Neural progenitor cell (in vitro differentiated cells): Measurements from ENCODE around the gene EPB41L3. TPM values are rescaled to one million over a fixed set of nuclear protein-coding genes. Genes with fewer than 3 reads are reported as not detected.

Experiments
- DNase-seq: peaks from one replicate; pipeline ENCODE4 v3.0.0-alpha.2; 2016; ENCODE audit warnings: low spot score
- H2AFZ ChIP-seq: fragments of 200-600 bp; sonication (generic); replicated peaks from 2 replicates; pipeline ENCODE4 v1.6.1; 2016; ENCODE audit warnings: antibody characterized with exemption
- H3F3A ChIP-seq: fragments of 200-600 bp; sonication (generic); 2 replicates; pipeline ENCODE4 v1.6.1; 2016; ENCODE audit warnings: antibody characterized with exemption, low read depth
- H3K27ac ChIP-seq: fragments of 200-600 bp; sonication (generic); 2 replicates; pipeline ENCODE4 v1.5.1; 2016; ENCODE audit warnings: mild to moderate bottlenecking
- H3K27me3 ChIP-seq: fragments of 200-600 bp; sonication (generic); 2 replicates; pipeline ENCODE4 v1.6.1; 2016; ENCODE audit warnings: mild to moderate bottlenecking, moderate library complexity
- H3K36me3 ChIP-seq: fragments of 200-600 bp; sonication (generic); 2 replicates; pipeline ENCODE4 v1.5.1; 2016
- H3K4me1 ChIP-seq: fragments of 200-600 bp; sonication (generic); 2 replicates; pipeline ENCODE4 v1.6.1; 2016; ENCODE audit warnings: mixed run types
- H3K4me2 ChIP-seq: fragments of 200-600 bp; sonication (generic); 2 replicates; pipeline ENCODE4 v1.6.1; 2016
- H3K4me3 ChIP-seq: fragments of 200-600 bp; sonication (generic); 2 replicates; pipeline ENCODE4 v1.5.1; 2016
- H3K79me2 ChIP-seq: fragments of 200-600 bp; sonication (generic); 2 replicates; pipeline ENCODE4 v1.6.1; 2016; ENCODE audit warnings: low read depth
- H3K9ac ChIP-seq: fragments of 200-600 bp; sonication (generic); 2 replicates; pipeline ENCODE4 v1.6.1; 2016
- H3K9me3 ChIP-seq: fragments of 200-600 bp; sonication (generic); 2 replicates; pipeline ENCODE4 v1.5.1; 2016; ENCODE audit warnings: low read depth
- H4K20me1 ChIP-seq: fragments of 200-600 bp; sonication (generic); 2 replicates; pipeline ENCODE4 v1.6.1; 2016; ENCODE audit warnings: low read depth
- H3K27ac Mint-ChIP-seq: 3 replicates; pipeline ENCODE4 v1.8.0; 2021; ENCODE audit warnings: mixed read lengths
- H3K27me3 Mint-ChIP-seq: 2 replicates; pipeline ENCODE4 v1.8.0; 2022; ENCODE audit warnings: low read depth, mild to moderate bottlenecking, inconsistent platforms, moderate library complexity, mixed read lengths; ENCODE audit not compliant: insufficient read depth
- H3K36me3 Mint-ChIP-seq: 3 replicates; pipeline ENCODE4 v1.8.0; 2021; ENCODE audit warnings: mixed read lengths
- H3K4me1 Mint-ChIP-seq: 3 replicates; pipeline ENCODE4 v1.8.0; 2021; ENCODE audit warnings: mixed read lengths
- H3K4me3 Mint-ChIP-seq: 3 replicates; pipeline ENCODE4 v1.8.0; 2021; ENCODE audit warnings: mild to moderate bottlenecking, moderate library complexity, mixed read lengths
- H3K9me3 Mint-ChIP-seq: 3 replicates; pipeline ENCODE4 v1.8.0; 2020; ENCODE audit warnings: mixed read lengths
- EZH2 ChIP-seq: fragments of 200-600 bp; sonication (generic); IDR thresholded peaks from 2 replicates; pipeline ENCODE4 v1.6.1; 2017; ENCODE audit warnings: antibody characterized with exemption, mild to moderate bottlenecking, moderate library complexity
- EZH2phosphoT487 ChIP-seq: fragments of 200-600 bp; sonication (generic); IDR thresholded peaks from 2 replicates; pipeline ENCODE4 v1.6.1; 2017; ENCODE audit warnings: antibody characterized with exemption
- total RNA-seq: library from RNA; depleted of rRNA; stranded (reverse); fragments of >200 nt; gene quantifications from 2 replicates; pipeline ENCODE4 v1.2.3, GENCODE V29; 2015; ENCODE audit warnings: low replicate concordance
- TF ChIP-seq, protein P1 (sequence below): fragments of 200-600 bp; sonication (generic); IDR thresholded peaks from 2 replicates; pipeline ENCODE4 v1.5.1; 2017; ENCODE audit warnings: antibody characterized with exemption, mild to moderate bottlenecking

EPB41L3 gene
- total RNA-seq, 1 donor from 2014 or later = 8.6 TPM

DNA sequence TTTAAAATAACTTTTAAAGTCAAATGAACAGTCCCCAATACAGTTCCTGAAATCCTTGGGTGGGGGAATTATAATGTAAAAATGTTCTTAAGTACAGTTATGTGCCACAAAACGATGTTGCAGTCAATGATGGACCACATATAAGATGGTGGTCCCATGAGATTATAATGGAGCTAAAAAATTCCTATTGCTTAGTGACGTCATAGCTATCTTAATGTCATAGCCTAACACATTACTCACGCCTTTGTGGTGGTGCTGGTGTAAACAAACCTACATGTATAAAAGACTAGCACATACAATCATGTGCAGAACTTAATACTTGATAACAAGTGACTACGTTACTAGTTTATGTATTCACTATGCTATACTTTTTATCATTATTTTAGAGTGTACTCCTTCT lies 109.4 kb downstream of the EPB41L3 start:
- no peaks in the 10 kb centered on the region for H3K36me3 Mint-ChIP-seq
- Histone ChIP-seq H3K9ac (no peak overlapping the region), H3K27me3 (no peaks in the 10 kb centered on the region), H3K36me3 (no peaks in the 10 kb centered on the region), H3K9me3 (no peaks in the 10 kb centered on the region), H2AFZ (no peak overlapping the region), H3K4me2 (no peak overlapping the region), H3K4me3 (no peak overlapping the region), H3K4me1 (no peaks in the 10 kb centered on the region), H3K27ac (no peak overlapping the region), H3F3A (no peaks in the 10 kb centered on the region), H3K79me2 (no peaks in the 10 kb centered on the region), H4K20me1 (no peaks in the 10 kb centered on the region)
- peaks cover 22% of the 10 kb centered on the region for H3K4me1 Mint-ChIP-seq
- DNase-seq = no peak
- TF ChIP-seq, protein P1, sequence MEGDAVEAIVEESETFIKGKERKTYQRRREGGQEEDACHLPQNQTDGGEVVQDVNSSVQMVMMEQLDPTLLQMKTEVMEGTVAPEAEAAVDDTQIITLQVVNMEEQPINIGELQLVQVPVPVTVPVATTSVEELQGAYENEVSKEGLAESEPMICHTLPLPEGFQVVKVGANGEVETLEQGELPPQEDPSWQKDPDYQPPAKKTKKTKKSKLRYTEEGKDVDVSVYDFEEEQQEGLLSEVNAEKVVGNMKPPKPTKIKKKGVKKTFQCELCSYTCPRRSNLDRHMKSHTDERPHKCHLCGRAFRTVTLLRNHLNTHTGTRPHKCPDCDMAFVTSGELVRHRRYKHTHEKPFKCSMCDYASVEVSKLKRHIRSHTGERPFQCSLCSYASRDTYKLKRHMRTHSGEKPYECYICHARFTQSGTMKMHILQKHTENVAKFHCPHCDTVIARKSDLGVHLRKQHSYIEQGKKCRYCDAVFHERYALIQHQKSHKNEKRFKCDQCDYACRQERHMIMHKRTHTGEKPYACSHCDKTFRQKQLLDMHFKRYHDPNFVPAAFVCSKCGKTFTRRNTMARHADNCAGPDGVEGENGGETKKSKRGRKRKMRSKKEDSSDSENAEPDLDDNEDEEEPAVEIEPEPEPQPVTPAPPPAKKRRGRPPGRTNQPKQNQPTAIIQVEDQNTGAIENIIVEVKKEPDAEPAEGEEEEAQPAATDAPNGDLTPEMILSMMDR = no peak
- TF ChIP-seq EZH2phosphoT487 = no peak
- no peak for TF ChIP-seq EZH2
- no peaks in the 10 kb centered on the region for H3K27me3 Mint-ChIP-seq
- no peak overlapping the region for H3K4me3 Mint-ChIP-seq
- H3K27ac Mint-ChIP-seq = no peak overlapping the region
- H3K9me3 Mint-ChIP-seq = no peaks in the 10 kb centered on the region

DNA sequence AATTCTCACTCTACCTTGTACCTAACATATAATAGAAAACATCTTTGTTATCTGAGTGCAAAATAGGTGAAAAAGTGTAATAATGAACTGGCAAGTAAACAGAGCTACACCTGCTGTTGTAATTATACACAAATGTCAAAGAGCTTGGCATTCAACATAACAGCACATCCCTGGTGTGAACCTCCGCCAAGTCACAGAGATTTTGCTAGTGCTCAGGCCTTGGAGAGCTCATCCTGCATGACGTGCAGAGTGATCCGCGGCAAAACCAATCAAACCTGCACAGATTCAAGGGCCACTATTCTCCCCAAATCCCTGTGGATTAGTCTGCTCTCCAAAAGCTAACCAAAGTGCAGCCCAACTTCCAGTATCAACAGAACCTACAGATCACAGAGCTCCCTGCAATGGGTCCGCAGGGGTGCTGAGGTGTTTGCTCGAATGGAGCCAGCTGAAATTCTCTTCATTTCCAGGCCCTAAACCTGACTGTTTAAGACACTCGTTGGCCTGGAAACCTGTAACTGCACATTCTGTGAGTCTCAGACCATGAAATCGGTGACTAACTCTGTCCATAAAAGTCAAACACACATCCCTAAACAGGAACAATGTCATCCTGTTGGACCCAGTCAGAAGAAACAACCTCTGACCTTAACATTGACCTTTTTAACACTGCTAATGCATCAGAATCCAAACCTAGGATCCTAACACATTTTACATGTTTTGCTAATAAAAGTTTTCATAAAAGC lies 111.8 kb downstream of the EPB41L3 start:
- H3K36me3 ChIP-seq = no peaks in the 10 kb centered on the region
- H3K9ac ChIP-seq = no peak overlapping the region
- no peak overlapping the region for H3K4me2 ChIP-seq
- peak overlapping the region; percentile 54 for H3K27ac Mint-ChIP-seq
- TF ChIP-seq EZH2 (no peak), EZH2phosphoT487 (no peak)
- TF ChIP-seq, protein P1 = no peak
- peaks cover 1% of the 10 kb centered on the region for H3K36me3 Mint-ChIP-seq
- H4K20me1 ChIP-seq = no peaks in the 10 kb centered on the region
- H3F3A ChIP-seq = no peaks in the 10 kb centered on the region
- no peaks in the 10 kb centered on the region for H3K79me2 ChIP-seq
- peaks cover 22% of the 10 kb centered on the region for H3K4me1 Mint-ChIP-seq
- no peak overlapping the region for H3K4me3 ChIP-seq
- H3K9me3 Mint-ChIP-seq = no peaks in the 10 kb centered on the region
- H3K27ac ChIP-seq = no peak overlapping the region
- peak overlapping the region; percentile 46 for H3K4me3 Mint-ChIP-seq
- H3K9me3 ChIP-seq = no peaks in the 10 kb centered on the region
- no peaks in the 10 kb centered on the region for H3K27me3 Mint-ChIP-seq
- H3K27me3 ChIP-seq = no peaks in the 10 kb centered on the region
- no peaks in the 10 kb centered on the region for H3K4me1 ChIP-seq
- H2AFZ ChIP-seq = no peak overlapping the region
- DNase-seq = no peak

DNA sequence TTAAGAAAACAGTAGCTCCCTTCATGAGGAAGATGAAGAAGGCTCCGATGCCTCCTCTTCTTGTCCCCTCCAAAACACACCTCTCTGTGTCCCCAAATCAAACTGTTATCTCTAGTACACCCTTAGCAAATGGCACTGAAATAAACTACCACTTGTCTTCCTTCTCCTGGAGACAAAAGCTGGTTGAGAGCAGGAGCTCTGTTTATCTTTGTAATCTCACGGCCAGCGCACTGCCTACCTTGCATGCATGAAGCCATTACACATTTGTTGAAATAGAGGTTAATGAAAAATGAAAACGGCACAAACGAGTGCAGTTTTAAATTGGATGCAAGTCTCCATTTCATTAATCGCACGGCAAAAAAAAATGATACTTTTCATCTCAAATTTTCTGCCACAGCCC lies 113.7 kb downstream of the EPB41L3 start:
- no peaks in the 10 kb centered on the region for H3K9me3 Mint-ChIP-seq
- no peaks in the 10 kb centered on the region for H3K4me1 ChIP-seq
- no peak for TF ChIP-seq EZH2phosphoT487
- TF ChIP-seq, protein P1 = no peak
- TF ChIP-seq EZH2 = no peak
- no peaks in the 10 kb centered on the region for H3K79me2 ChIP-seq
- H3K27me3 Mint-ChIP-seq = no peaks in the 10 kb centered on the region
- no peak for DNase-seq
- no peak overlapping the region for H2AFZ ChIP-seq
- H3K36me3 Mint-ChIP-seq = peaks cover 1% of the 10 kb centered on the region
- no peaks in the 10 kb centered on the region for H4K20me1 ChIP-seq
- H3K27ac ChIP-seq = no peak overlapping the region
- no peaks in the 10 kb centered on the region for H3F3A ChIP-seq
- peaks cover 22% of the 10 kb centered on the region for H3K4me1 Mint-ChIP-seq
- H3K4me3 Mint-ChIP-seq = no peak overlapping the region
- no peak overlapping the region for H3K4me2 ChIP-seq
- no peaks in the 10 kb centered on the region for H3K36me3 ChIP-seq
- H3K9ac ChIP-seq = no peak overlapping the region
- no peak overlapping the region for H3K4me3 ChIP-seq
- H3K27me3 ChIP-seq = no peaks in the 10 kb centered on the region
- H3K27ac Mint-ChIP-seq = no peak overlapping the region
- no peaks in the 10 kb centered on the region for H3K9me3 ChIP-seq
